Loucy (cell line): ENCODE results near the gene PARVB.

Experiments
- H2AFZ ChIP-seq: fragments of 200-600 bp; sonication (generic); 2 replicates; pipeline ENCODE4 v1.6.0; 2016; ENCODE audit warnings: antibody characterized with exemption, mild to moderate bottlenecking, low read length, moderate library complexity
- H3F3A ChIP-seq: fragments of 200-600 bp; 2 replicates; pipeline ENCODE4 v1.6.0; 2016; ENCODE audit warnings: antibody characterized with exemption, low read depth, mild to moderate bottlenecking
- H3K27me3 ChIP-seq: fragments of 200-600 bp; sonication (generic); 2 replicates; pipeline ENCODE4 v1.6.1; 2014; ENCODE audit warnings: low read length, mild to moderate bottlenecking; ENCODE audit not compliant: insufficient read depth, poor library complexity, severe bottlenecking
- H3K36me3 ChIP-seq: fragments of 200-600 bp; sonication (generic); 2 replicates; pipeline ENCODE4 v1.6.1; 2016; ENCODE audit warnings: low read length; ENCODE audit not compliant: insufficient read depth
- H3K4me1 ChIP-seq: fragments of 200-600 bp; sonication (generic); 2 replicates; pipeline ENCODE4 v1.5.1; 2014; ENCODE audit warnings: low read length, mild to moderate bottlenecking; ENCODE audit not compliant: insufficient read depth, poor library complexity, severe bottlenecking
- H3K4me2 ChIP-seq: fragments of 200-600 bp; sonication (generic); 2 replicates; pipeline ENCODE4 v1.6.0; 2014; ENCODE audit warnings: antibody characterized with exemption, low read length, low read depth, mild to moderate bottlenecking; ENCODE audit not compliant: poor library complexity, severe bottlenecking
- H3K4me3 ChIP-seq: fragments of 200-600 bp; sonication (generic); 2 replicates; pipeline ENCODE4 v1.5.1; 2014; ENCODE audit warnings: low read length, mild to moderate bottlenecking, mixed read lengths; ENCODE audit not compliant: poor library complexity, severe bottlenecking
- H3K79me2 ChIP-seq: fragments of 200-600 bp; sonication (generic); 2 replicates; pipeline ENCODE4 v1.6.1; 2014; ENCODE audit warnings: low read length; ENCODE audit not compliant: insufficient read depth
- H3K9ac ChIP-seq: fragments of 200-600 bp; sonication (generic); 2 replicates; pipeline ENCODE4 v1.6.0; 2014; ENCODE audit warnings: mild to moderate bottlenecking, low read depth, low read length, moderate library complexity; ENCODE audit not compliant: poor library complexity, severe bottlenecking
- H3K9me2 ChIP-seq: fragments of 200-600 bp; sonication (generic); replicated peaks from 2 replicates; pipeline ENCODE4 v1.6.1; 2016; ENCODE audit warnings: low read depth, low read length, mixed read lengths
- H3K9me3 ChIP-seq: fragments of 200-600 bp; sonication (generic); 2 replicates; pipeline ENCODE4 v1.6.1; 2014; ENCODE audit warnings: mild to moderate bottlenecking, antibody characterized with exemption, low read length, low read depth; ENCODE audit not compliant: insufficient read depth
- H4K20me1 ChIP-seq: fragments of 200-600 bp; sonication (generic); 2 replicates; pipeline ENCODE4 v1.6.0; 2014; ENCODE audit warnings: antibody characterized with exemption, low read length, mild to moderate bottlenecking; ENCODE audit not compliant: insufficient read depth, poor library complexity, severe bottlenecking
- EZH2phosphoT487 ChIP-seq: fragments of 200-600 bp; IDR thresholded peaks from 2 replicates; pipeline ENCODE4 v1.6.1; 2018; ENCODE audit warnings: antibody characterized with exemption, mild to moderate bottlenecking, moderate library complexity, borderline replicate concordance
- TF ChIP-seq, protein P1 (sequence below): fragments of 200-600 bp; sonication (generic); conservative IDR thresholded peaks from 2 replicates; pipeline ENCODE4 v1.5.1; 2014; ENCODE audit warnings: mild to moderate bottlenecking, antibody characterized with exemption, low read length

The PARVB gene

GRCh38 chr22:44019416-44019815 lies 4.7 kb upstream of the PARVB start:
- Histone ChIP-seq H3K36me3 (no peaks in the 10 kb centered on the region), H3K9me2 (no peaks in the 10 kb centered on the region), H3K4me2 (no peak overlapping the region), H4K20me1 (no peaks in the 10 kb centered on the region), H3K27me3 (no peaks in the 10 kb centered on the region), H3K4me1 (no peaks in the 10 kb centered on the region), H3K79me2 (no peaks in the 10 kb centered on the region), H3K9me3 (no peaks in the 10 kb centered on the region), H2AFZ (no peak overlapping the region), H3K4me3 (no peak overlapping the region), H3F3A (no peaks in the 10 kb centered on the region), H3K9ac (no peak overlapping the region)
- TF ChIP-seq, protein P1, sequence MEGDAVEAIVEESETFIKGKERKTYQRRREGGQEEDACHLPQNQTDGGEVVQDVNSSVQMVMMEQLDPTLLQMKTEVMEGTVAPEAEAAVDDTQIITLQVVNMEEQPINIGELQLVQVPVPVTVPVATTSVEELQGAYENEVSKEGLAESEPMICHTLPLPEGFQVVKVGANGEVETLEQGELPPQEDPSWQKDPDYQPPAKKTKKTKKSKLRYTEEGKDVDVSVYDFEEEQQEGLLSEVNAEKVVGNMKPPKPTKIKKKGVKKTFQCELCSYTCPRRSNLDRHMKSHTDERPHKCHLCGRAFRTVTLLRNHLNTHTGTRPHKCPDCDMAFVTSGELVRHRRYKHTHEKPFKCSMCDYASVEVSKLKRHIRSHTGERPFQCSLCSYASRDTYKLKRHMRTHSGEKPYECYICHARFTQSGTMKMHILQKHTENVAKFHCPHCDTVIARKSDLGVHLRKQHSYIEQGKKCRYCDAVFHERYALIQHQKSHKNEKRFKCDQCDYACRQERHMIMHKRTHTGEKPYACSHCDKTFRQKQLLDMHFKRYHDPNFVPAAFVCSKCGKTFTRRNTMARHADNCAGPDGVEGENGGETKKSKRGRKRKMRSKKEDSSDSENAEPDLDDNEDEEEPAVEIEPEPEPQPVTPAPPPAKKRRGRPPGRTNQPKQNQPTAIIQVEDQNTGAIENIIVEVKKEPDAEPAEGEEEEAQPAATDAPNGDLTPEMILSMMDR, result no peak
- no peak for TF ChIP-seq EZH2phosphoT487

DNA sequence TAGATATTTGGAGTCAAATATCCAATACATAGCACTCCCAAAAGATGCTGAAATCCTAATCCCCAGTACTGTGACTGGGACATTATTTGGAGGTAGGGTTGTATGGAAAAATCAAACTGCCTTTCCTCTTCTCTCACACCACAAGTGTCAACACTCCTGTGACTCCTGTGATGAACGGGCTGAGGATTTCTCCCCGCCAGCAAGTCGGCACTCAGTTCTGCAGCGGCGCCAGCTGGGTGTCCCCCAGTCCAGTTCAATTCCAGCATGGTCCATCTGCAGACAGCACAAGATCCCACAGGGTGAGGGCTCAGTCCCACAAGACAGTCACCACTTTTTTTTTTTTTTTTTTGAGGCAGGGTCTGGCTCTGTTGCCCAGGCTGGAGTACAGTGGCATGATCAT lies 4.3 kb upstream of the PARVB start:
- H2AFZ ChIP-seq, result no peak overlapping the region
- no peak overlapping the region for H3K9ac ChIP-seq
- no peaks in the 10 kb centered on the region for H3K4me1 ChIP-seq
- H3K9me2 ChIP-seq, result no peaks in the 10 kb centered on the region
- peaks cover 4% of the 10 kb centered on the region; the same call in 1 of the 2 replicates for H3K79me2 ChIP-seq
- H3K36me3 ChIP-seq, result no peaks in the 10 kb centered on the region
- H4K20me1 ChIP-seq, result no peaks in the 10 kb centered on the region
- no peaks in the 10 kb centered on the region for H3K27me3 ChIP-seq
- no peak overlapping the region for H3K4me2 ChIP-seq
- H3K4me3 ChIP-seq, result no peak overlapping the region
- no peaks in the 10 kb centered on the region for H3F3A ChIP-seq
- no peaks in the 10 kb centered on the region for H3K9me3 ChIP-seq
- TF ChIP-seq EZH2phosphoT487, result no peak

DNA sequence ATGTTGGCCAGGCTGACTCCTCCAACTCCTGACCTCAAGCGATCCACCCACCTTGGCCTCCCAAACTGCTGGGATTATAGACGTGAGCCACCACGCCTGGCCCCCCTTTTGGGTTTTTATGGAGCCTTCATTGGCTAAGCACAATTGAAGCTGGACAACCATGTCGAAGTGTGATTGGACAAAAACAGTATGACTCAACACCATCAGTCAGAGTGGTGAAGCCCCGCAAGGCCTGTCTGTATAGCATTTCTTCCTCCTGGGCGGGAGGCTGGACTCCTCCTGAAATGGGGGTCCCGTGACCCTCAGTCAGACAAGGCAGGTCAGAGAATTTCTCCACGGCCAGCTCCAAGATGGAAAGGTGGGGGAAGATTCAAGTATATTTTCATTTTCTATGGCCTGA lies 3.1 kb upstream of the PARVB start:
- H3K4me3 ChIP-seq, result no peak overlapping the region
- no peak for TF ChIP-seq EZH2phosphoT487
- TF ChIP-seq, protein P1, result no peak
- H3K79me2 ChIP-seq, result peaks cover 9% of the 10 kb centered on the region; the same call in 1 of the 2 replicates
- no peaks in the 10 kb centered on the region for H3F3A ChIP-seq
- no peak overlapping the region for H3K9ac ChIP-seq
- no peaks in the 10 kb centered on the region for H3K36me3 ChIP-seq
- no peaks in the 10 kb centered on the region for H3K27me3 ChIP-seq
- no peaks in the 10 kb centered on the region for H3K9me3 ChIP-seq
- no peak overlapping the region for H2AFZ ChIP-seq
- no peaks in the 10 kb centered on the region for H4K20me1 ChIP-seq
- no peaks in the 10 kb centered on the region for H3K9me2 ChIP-seq
- no peak overlapping the region for H3K4me2 ChIP-seq
- no peaks in the 10 kb centered on the region for H3K4me1 ChIP-seq
